ENCODE measurements around the gene TSPAN17.

TSPAN17 gene

GRCh38 chr5:176621661-176622079 lies 25.6 kb upstream of the TSPAN17 start:
- peak in 1 of 4 experiments; percentile 21 for DNase-seq

DNA sequence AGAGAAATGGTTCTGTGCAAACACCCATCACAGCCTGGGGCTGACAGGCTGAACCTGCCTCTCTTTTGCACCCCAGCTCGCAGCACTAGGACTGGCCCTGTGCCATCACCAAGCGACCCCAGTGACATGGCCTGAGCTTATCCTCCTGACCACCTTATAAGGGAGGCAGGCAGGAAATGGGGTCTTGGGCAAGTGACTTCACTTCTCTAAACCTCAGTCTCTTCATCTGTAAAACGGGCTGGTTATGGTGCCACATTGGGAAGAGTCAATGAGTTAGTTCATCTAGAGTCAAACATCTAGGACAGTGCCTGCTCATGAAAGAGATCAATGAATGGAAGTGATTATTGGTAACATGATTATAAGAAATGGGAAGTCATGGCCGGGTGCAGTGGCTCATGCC lies 23.1 kb upstream of the TSPAN17 start:
- no peak for DNase-seq

- DNase-seq, result no peak
Observed at GRCh38 chr5:176624938-176625337, 22.3 kb upstream of the TSPAN17 start.

- no peak for DNase-seq
Observed at GRCh38 chr5:176625512-176625911, 21.8 kb upstream of the TSPAN17 start.

- DNase-seq, result no peak
Observed at GRCh38 chr5:176625966-176626875, 21.1 kb upstream of the TSPAN17 start.

DNA sequence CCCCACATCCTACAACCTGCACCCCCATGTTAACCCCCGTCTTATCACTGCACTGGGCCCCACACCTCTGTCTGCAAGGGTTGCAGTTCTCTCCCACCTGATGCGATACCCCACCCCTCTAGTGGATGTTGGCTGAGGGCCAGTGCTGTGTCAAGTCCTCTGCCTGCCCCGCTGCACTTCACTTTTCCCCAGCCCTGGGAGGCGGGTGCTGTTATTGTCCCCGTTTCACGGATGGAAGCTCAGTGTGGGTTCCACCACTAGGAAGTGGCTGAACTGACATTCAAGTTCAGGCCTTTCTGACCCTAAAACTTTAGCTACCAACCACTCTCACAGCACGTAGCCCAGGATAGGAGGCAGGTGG lies 20.4 kb upstream of the TSPAN17 start:
- DNase-seq, result no peak

DNA sequence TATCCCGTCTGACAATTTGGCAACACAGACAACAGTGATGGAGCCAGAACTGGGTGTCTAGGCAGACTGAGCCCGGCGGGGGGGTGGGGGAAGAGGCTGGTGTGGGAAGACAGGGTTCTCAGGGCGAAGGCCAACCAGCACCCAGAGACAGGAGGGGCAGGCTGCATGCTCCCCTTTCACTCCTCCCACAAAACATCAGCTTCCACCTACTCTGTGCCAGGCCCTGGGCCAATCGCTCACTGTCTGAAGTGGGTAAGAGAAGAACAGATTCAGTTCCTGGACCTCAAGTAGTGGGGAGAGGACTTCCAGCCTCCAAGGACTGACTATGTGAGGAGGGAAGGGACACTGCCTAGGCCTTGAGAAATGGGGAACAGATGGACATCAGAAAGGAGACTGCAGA lies 19.7 kb upstream of the TSPAN17 start:
- no peak for DNase-seq

DNA sequence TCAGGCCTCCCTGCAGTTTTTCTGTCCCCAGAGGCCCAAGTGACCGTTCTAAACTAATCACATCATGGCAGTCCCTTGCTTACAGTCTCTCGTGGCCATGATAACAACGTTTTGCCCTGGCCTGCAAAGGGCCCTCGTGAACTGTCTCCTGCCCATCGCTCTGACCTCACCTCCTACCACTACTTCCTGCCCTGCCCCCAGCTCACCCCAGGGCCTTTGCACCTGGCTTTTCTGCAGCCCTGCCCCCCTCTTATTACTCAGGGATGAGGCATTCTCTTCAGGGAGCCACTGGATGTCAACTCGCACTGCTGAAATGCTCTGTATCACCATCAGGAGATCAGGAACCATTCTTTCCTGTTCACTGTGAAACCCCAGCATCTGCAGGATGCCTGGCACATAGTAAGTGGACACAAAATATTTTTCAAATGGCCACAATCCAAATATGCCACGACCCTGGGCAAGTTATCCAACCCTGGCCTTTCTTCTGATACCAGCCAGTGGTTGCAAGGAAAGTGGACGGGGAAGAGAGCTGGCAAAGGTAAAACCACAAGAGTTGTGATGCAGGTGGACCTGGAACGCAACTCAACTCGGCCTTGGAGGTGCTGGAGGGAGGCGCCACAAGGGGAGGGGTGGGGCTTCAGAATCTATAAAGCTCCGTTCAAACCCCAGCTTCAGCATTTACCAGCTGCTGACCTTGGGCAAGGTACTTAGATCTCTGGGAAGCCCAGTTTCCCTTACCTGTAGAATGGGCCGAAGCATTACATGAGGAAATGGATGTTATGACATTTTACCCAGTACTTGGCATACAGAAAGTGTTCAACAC lies 18.7 kb upstream of the TSPAN17 start:
- DNase-seq, result no peak

- no peak for DNase-seq
Observed at GRCh38 chr5:176629317-176629852, 17.9 kb upstream of the TSPAN17 start.

- peak; percentile 12 to 65 (median 25) for DNase-seq
Observed at GRCh38 chr5:176629853-176630680, 17.2 kb upstream of the TSPAN17 start, which contains the start of the genes EIF4E1B and SNCB. Gene EIF4E1B (plus strand): TSS chr5:176630675. CDS start chr5:176642788, 12,113 bp downstream. Gene SNCB (minus strand): TSS chr5:176630534. CDS start chr5:176629654, 880 bp downstream.

DNA sequence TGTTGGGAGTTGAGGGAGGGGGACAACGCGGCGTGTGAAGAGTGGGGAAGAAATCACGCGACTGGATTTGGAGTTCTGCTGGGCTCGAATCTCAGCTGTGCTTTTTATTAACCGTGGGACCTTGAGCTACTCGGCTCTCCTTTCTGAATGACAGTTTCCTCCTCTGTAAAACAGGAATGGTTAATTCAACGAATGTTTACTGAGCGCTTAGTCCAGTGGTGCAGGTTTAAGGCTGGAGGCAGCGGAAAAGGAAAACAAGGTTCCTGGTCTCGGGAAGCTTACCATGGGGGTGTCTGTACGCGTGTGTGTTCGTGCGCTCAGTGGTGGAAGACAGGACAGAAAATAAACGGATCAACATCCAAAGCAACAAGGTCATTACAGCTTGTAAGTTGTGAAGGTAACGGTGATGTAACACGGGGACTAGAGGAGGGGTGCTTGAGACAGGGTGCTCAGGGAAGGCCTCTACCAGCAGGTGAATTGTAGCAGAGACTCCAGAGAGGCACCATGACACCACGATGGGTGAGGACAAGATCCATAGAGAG lies 16.5 kb upstream of the TSPAN17 start:
- DNase-seq, result no peak

- no peak for DNase-seq
Observed at GRCh38 chr5:176631383-176632200, 15.7 kb upstream of the TSPAN17 start.

GRCh38 chr5:176632745-176633144 lies 14.5 kb upstream of the TSPAN17 start:
- no peak for DNase-seq

DNA sequence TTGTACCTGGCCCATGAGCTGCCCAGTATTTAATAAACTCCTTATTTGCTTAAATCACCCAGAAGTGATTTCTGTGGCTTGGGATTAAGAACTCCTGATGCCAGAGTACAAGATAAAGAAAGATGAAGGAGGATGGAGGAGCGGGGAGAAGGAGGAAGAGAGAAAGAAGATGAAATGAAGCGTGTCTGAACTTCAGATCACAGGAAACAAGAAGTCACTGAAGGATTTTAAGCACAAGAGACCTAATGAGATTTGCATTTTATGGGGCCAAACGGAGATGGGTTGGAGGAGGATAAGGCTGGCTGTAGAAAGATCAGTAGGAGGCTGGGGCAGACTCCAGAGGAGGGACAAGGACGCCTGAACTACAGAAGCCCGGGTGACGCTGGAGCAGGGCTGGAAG lies 13.7 kb upstream of the TSPAN17 start:
- no peak for DNase-seq

DNA sequence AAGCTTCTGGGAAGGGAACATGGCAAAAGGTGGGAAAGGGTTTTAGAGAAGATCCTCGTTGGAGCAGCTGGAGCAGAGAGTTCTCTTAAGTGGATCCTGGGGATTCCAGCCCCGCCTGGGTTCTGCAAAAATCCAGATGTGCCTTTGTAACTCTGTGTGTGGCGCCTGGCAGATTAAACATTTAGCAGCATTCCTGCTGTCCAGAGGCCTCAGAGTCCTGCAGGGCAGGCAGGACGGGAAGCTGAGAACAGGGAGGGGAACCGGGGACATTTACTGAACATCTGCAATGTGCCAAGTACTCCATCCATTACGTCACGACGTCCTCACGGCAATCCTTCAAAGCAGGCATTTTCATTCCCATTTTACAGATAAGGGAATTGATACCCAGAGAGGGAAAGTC lies 10.9 kb upstream of the TSPAN17 start:
- no peak for DNase-seq

- no peak for DNase-seq
Observed at GRCh38 chr5:176637556-176637955, 9.7 kb upstream of the TSPAN17 start.

- no peak for DNase-seq
Observed at GRCh38 chr5:176638437-176638836, 8.8 kb upstream of the TSPAN17 start.

GRCh38 chr5:176639208-176639607 lies 8.1 kb upstream of the TSPAN17 start:
- no peak for DNase-seq

DNA sequence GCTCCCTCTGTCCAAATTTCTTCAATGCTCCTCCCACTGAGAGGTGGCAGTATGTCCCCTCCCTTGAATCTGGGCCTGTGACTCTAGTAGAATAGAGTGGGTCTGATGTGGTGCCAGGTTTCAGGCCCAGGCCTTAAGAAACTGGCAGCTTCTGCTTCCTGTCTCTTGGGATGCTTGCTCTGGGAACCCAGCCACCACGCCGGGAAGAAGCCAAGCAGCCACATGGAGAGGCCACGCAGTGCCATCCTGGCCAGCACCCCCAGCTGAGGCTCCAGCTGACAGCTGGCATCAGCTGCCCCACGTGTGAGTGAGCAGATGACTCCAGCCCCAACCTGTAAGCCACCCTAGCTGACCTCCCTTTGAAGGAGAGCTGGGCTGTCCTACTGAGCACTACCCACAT lies 7.3 kb upstream of the TSPAN17 start:
- no peak for DNase-seq

GRCh38 chr5:176640616-176641015 lies 6.7 kb upstream of the TSPAN17 start:
- DNase-seq, result no peak
